ENCODE data around the gene LIN7B. TPM values are rescaled to one million over a fixed set of nuclear protein-coding genes. Genes with fewer than 3 reads are reported as not detected.
A peak's percentile ranks its signal among the peaks of the same experiment; 100 is the strongest.

The LIN7B gene
- total and polyA plus RNA-seq, 2 of the 13 experiments (the other 11 are each of a cell fraction or from before 2014, with no cell fraction given), result 5.3 to 7.6 TPM

DNA sequence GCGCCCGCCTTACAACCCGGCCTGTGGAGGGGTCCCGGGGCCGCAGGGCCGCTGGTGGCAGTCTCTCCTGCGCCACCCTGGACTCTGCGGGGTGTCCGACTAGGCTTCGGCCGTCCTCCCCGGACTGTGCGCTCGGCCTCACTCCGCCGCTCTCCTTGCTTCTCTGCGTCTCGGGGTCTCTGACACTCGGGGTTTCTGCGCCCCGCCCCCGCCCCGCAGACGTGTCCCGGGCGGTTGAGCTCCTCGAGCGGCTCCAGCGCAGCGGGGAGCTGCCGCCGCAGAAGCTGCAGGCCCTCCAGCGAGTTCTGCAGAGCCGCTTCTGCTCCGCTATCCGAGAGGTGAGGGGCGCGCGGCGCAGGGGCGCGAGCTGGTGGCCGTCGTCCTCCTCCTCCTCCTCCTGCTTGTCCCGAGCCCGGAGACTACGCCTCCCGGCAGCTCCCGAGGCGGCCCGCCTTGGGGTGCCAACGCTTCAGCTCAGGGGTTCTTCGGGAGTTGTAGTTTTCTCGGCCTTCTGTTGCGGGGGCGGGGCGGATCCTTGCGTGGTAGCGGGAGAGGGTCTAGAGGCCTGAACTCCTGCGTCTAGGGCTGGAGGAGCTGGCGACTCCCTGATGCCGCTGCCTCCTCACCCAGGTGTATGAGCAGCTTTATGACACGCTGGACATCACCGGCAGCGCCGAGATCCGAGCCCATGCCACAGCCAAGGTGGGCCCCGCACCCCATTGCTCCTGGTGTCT, 627 bp downstream of the LIN7B start (continued):
- TF ChIP-seq, protein P1, sequence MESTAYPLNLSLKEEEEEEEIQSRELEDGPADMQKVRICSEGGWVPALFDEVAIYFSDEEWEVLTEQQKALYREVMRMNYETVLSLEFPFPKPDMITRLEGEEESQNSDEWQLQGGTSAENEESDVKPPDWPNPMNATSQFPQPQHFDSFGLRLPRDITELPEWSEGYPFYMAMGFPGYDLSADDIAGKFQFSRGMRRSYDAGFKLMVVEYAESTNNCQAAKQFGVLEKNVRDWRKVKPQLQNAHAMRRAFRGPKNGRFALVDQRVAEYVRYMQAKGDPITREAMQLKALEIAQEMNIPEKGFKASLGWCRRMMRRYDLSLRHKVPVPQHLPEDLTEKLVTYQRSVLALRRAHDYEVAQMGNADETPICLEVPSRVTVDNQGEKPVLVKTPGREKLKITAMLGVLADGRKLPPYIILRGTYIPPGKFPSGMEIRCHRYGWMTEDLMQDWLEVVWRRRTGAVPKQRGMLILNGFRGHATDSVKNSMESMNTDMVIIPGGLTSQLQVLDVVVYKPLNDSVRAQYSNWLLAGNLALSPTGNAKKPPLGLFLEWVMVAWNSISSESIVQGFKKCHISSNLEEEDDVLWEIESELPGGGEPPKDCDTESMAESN (CRISPR knock-in tag; conservative IDR thresholded peaks at IDR 0.05), result no peak
- TF ChIP-seq ZNF12 (CRISPR knock-in tag; IDR thresholded peaks at IDR 0.05) (no peak), HMGA1 (CRISPR knock-in tag; conservative IDR thresholded peaks at IDR 0.05) (no peak), ZNF749 (CRISPR knock-in tag; IDR thresholded peaks at IDR 0.05; ENCODE audit: borderline replicate concordance) (no peak), ZNF790 (CRISPR knock-in tag; IDR thresholded peaks at IDR 0.05; ENCODE audit: borderline replicate concordance) (no peak), KAT8 (CRISPR knock-in tag; IDR thresholded peaks at IDR 0.05) (peak; percentile 49; the same call in 1 of the 2 replicates), ZNF33B (CRISPR knock-in tag; IDR thresholded peaks at IDR 0.05) (no peak), ZNF234 (CRISPR knock-in tag; conservative IDR thresholded peaks at IDR 0.05) (no peak; the same call in 1 of the 2 replicates), ERF (CRISPR knock-in tag; IDR thresholded peaks at IDR 0.05) (no peak), ZNF205 (CRISPR knock-in tag; IDR thresholded peaks at IDR 0.05) (no peak), SMAD9 (CRISPR knock-in tag; IDR thresholded peaks at IDR 0.05) (no peak), ZNF326 (CRISPR knock-in tag; IDR thresholded peaks at IDR 0.05; ENCODE audit: borderline replicate concordance) (no peak), ZNF768 (CRISPR knock-in tag; IDR thresholded peaks at IDR 0.05) (peak; percentile 31; the same call in 1 of the 2 replicates), CHD4 (IDR thresholded peaks at IDR 0.05; ENCODE audit: borderline replicate concordance, low read length) (no peak), BHLHE40 (IDR thresholded peaks at IDR 0.05; ENCODE audit: low read length) (no peak), RBM22 (optimal IDR thresholded peaks at IDR 0.05; ENCODE audit: low read length) (no peak), PPARG (CRISPR knock-in tag; conservative IDR thresholded peaks at IDR 0.05) (no peak), KMT2A (CRISPR knock-in tag; IDR thresholded peaks at IDR 0.05) (no peak; the same call in 1 of the 2 replicates), SSRP1 (CRISPR knock-in tag; IDR thresholded peaks at IDR 0.05) (no peak), MIER2 (CRISPR knock-in tag; IDR thresholded peaks at IDR 0.05) (no peak), ETV5 (CRISPR knock-in tag; IDR thresholded peaks at IDR 0.05; ENCODE audit: borderline replicate concordance) (no peak), GTF2F1 (IDR thresholded peaks at IDR 0.05; ENCODE audit: low read length) (no peak)
- TF ChIP-seq, protein P2, sequence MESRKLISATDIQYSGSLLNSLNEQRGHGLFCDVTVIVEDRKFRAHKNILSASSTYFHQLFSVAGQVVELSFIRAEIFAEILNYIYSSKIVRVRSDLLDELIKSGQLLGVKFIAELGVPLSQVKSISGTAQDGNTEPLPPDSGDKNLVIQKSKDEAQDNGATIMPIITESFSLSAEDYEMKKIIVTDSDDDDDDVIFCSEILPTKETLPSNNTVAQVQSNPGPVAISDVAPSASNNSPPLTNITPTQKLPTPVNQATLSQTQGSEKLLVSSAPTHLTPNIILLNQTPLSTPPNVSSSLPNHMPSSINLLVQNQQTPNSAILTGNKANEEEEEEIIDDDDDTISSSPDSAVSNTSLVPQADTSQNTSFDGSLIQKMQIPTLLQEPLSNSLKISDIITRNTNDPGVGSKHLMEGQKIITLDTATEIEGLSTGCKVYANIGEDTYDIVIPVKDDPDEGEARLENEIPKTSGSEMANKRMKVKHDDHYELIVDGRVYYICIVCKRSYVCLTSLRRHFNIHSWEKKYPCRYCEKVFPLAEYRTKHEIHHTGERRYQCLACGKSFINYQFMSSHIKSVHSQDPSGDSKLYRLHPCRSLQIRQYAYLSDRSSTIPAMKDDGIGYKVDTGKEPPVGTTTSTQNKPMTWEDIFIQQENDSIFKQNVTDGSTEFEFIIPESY (CRISPR knock-in tag; IDR thresholded peaks at IDR 0.05), result no peak
- TF ChIP-seq, protein P3, sequence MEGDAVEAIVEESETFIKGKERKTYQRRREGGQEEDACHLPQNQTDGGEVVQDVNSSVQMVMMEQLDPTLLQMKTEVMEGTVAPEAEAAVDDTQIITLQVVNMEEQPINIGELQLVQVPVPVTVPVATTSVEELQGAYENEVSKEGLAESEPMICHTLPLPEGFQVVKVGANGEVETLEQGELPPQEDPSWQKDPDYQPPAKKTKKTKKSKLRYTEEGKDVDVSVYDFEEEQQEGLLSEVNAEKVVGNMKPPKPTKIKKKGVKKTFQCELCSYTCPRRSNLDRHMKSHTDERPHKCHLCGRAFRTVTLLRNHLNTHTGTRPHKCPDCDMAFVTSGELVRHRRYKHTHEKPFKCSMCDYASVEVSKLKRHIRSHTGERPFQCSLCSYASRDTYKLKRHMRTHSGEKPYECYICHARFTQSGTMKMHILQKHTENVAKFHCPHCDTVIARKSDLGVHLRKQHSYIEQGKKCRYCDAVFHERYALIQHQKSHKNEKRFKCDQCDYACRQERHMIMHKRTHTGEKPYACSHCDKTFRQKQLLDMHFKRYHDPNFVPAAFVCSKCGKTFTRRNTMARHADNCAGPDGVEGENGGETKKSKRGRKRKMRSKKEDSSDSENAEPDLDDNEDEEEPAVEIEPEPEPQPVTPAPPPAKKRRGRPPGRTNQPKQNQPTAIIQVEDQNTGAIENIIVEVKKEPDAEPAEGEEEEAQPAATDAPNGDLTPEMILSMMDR (CRISPR knock-in tag; IDR thresholded peaks at IDR 0.05), result no peak
- TF ChIP-seq, protein P4, sequence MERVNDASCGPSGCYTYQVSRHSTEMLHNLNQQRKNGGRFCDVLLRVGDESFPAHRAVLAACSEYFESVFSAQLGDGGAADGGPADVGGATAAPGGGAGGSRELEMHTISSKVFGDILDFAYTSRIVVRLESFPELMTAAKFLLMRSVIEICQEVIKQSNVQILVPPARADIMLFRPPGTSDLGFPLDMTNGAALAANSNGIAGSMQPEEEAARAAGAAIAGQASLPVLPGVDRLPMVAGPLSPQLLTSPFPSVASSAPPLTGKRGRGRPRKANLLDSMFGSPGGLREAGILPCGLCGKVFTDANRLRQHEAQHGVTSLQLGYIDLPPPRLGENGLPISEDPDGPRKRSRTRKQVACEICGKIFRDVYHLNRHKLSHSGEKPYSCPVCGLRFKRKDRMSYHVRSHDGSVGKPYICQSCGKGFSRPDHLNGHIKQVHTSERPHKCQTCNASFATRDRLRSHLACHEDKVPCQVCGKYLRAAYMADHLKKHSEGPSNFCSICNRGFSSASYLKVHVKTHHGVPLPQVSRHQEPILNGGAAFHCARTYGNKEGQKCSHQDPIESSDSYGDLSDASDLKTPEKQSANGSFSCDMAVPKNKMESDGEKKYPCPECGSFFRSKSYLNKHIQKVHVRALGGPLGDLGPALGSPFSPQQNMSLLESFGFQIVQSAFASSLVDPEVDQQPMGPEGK (CRISPR knock-in tag; IDR thresholded peaks at IDR 0.05), result 0 out of 2 replicates have a peak, but pooled peaks have one; percentile 11

All from HepG2 (cell line).